ENCODE results near the gene EZH2. TPM values are rescaled to one million over a fixed set of nuclear protein-coding genes. Genes with fewer than 3 reads are reported as not detected.

Gene EZH2
- total RNA-seq, 1 donor from 2014 or later: 105 TPM

DNA sequence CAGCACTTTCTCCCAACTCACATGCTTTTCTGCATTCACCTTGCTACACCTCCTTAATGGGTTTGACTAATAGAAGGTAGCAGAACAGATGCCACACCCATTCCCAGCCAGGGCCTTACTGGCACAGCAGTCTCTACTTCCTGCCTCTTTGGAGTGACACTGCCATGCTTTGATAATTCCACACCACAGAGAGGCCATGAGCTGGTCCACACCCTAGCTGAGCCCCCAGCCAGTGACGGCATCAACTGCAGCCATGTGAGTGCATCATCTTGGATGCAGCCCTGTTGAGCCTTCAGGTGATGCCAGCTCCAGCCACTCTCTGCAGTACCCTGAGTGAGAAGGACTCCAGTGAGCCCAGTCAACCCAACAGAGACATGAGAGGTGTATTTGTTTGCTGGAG, 27.5 kb upstream of the EZH2 start:
- TF ChIP-seq, protein P1, sequence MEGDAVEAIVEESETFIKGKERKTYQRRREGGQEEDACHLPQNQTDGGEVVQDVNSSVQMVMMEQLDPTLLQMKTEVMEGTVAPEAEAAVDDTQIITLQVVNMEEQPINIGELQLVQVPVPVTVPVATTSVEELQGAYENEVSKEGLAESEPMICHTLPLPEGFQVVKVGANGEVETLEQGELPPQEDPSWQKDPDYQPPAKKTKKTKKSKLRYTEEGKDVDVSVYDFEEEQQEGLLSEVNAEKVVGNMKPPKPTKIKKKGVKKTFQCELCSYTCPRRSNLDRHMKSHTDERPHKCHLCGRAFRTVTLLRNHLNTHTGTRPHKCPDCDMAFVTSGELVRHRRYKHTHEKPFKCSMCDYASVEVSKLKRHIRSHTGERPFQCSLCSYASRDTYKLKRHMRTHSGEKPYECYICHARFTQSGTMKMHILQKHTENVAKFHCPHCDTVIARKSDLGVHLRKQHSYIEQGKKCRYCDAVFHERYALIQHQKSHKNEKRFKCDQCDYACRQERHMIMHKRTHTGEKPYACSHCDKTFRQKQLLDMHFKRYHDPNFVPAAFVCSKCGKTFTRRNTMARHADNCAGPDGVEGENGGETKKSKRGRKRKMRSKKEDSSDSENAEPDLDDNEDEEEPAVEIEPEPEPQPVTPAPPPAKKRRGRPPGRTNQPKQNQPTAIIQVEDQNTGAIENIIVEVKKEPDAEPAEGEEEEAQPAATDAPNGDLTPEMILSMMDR (conservative IDR thresholded peaks at IDR 0.05): no peak
- Mint-ChIP-seq H3K4me1 (no peaks in the 10 kb centered on the region), H3K27me3 (ENCODE audit: low read depth) (peaks cover 15% of the 10 kb centered on the region), H3K9me3 (no peaks in the 10 kb centered on the region), H3K4me3 (no peak overlapping the region), H3K36me3 (ENCODE audit: low read depth) (no peaks in the 10 kb centered on the region), H3K27ac (ENCODE audit: unreplicated experiment) (no peak overlapping the region)
- DNase-seq (ENCODE audit: low read depth, low spot score): no peak

DNA sequence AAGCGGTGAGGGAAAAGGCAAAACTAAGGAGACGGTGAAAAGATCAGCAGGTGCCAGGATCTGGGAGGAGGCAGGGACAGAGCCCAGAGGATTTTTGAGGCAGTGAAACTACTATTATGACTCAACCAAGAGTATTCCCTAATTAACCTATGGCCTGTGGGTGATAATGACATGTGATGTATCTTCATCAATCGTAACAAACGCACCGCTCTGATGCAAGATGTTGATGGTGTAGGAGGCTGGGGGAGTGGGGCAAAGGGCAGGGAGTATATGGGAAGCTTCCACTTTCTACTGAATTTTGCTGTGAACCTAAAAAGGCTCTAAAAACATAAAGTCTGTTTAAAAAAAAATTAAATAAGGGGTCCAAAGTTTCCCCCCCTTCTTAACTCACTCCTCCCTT, 25.5 kb upstream of the EZH2 start:
- H3K27ac Mint-ChIP-seq (ENCODE audit: unreplicated experiment): no peak overlapping the region
- H3K36me3 Mint-ChIP-seq (ENCODE audit: low read depth): no peaks in the 10 kb centered on the region
- no peaks in the 10 kb centered on the region for H3K4me1 Mint-ChIP-seq
- DNase-seq (ENCODE audit: low read depth, low spot score): no peak
- TF ChIP-seq, protein P1 (conservative IDR thresholded peaks at IDR 0.05): no peak
- H3K27me3 Mint-ChIP-seq (ENCODE audit: low read depth): peaks cover 15% of the 10 kb centered on the region
- H3K9me3 Mint-ChIP-seq: no peaks in the 10 kb centered on the region
- no peak overlapping the region for H3K4me3 Mint-ChIP-seq

DNA sequence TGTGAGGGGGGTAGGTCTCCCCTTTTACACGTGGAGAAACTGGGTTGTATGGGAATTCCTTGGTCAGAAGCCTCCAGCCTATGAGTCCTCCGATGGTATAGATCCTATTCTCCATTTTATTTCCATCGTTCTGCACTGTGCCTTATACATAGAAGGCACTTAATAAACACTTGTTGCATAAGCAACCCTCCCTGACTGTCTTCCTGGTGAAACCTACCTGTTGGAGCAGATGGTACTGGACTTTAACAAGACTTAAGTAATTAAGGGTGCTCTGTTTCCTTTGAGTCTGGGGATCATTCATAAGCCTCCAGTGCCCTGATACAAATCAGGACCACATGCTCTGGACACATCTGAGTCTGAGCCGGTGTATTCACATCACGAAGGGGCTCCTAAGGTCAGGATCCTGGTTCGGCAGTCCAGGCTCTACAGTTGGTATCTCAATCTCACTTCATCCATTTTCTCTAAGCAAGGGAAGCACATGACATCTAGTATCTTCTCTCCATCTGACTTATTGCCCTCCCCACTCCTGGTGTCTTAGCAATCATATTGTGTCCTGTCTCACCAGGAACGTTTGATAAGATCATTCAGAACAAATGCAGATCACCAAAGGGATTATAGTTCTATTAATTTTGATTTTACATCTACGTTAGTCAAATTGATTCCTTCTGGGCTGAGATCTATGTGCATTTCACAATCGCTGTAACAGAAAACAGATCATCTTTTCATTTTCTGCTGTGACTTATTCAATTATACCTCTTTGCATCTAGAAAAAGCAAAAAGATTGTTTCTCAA, 22.8 kb upstream of the EZH2 start:
- TF ChIP-seq, protein P1 (conservative IDR thresholded peaks at IDR 0.05): no peak
- H3K36me3 Mint-ChIP-seq (ENCODE audit: low read depth): no peaks in the 10 kb centered on the region
- H3K9me3 Mint-ChIP-seq: no peaks in the 10 kb centered on the region
- H3K4me1 Mint-ChIP-seq: no peaks in the 10 kb centered on the region
- peaks cover 15% of the 10 kb centered on the region for H3K27me3 Mint-ChIP-seq (ENCODE audit: low read depth)
- H3K4me3 Mint-ChIP-seq: no peak overlapping the region
- no peak overlapping the region for H3K27ac Mint-ChIP-seq (ENCODE audit: unreplicated experiment)
- DNase-seq (ENCODE audit: low read depth, low spot score): no peak

DNA sequence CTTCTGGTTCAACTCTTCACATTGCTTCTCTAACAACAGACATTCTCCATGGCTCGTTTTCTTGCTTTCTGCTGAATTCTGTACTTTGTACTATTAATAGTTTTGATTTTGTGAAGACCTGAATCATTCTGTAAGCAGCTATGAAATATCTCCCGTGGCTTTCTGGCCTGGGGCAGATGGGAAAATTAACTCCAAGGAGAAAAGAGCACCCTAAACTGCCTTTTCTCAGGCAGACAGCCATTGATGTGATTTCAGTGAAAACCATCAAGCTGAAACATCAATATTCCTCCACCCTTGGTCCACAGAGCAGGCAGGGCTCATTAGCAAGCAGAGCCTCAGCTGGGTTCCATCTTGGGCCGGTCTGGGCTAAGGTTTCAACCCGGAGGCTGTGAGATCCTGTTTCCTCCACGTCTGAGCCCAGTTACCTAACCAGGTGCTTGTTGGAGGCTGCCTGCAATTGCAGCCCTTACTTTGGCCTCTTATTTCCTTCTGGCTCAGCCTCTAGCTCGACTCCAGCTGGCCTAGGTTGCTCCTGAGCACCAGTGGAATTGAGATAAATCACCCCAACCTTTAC, 21.1 kb upstream of the EZH2 start:
- Mint-ChIP-seq H3K9me3 (no peaks in the 10 kb centered on the region), H3K4me3 (no peak overlapping the region), H3K4me1 (no peaks in the 10 kb centered on the region), H3K27me3 (ENCODE audit: low read depth) (peaks cover 15% of the 10 kb centered on the region), H3K36me3 (ENCODE audit: low read depth) (no peaks in the 10 kb centered on the region), H3K27ac (ENCODE audit: unreplicated experiment) (no peak overlapping the region)
- TF ChIP-seq, protein P1 (conservative IDR thresholded peaks at IDR 0.05): no peak
- no peak for DNase-seq (ENCODE audit: low read depth, low spot score)

DNA sequence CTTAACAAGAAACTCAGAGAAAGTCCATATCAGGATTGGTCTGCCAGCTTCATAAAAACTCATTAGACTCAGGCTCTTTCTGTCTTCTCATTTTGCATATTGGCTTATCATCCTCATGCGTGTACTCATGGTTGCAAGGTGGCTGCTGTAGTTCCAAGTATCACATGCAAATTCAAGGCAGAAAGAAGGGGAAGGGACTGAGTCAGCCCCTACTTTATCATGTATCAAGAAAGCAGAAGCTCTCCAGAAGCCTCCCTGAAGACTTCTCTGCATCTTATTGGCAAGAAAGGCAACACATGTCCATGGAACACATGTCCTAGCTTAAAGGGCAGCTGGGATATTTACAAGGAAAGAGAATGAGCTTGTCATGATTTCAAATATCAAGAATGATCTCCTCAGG, 19.4 kb upstream of the EZH2 start:
- TF ChIP-seq, protein P1 (conservative IDR thresholded peaks at IDR 0.05): no peak
- H3K9me3 Mint-ChIP-seq: no peaks in the 10 kb centered on the region
- no peak overlapping the region for H3K27ac Mint-ChIP-seq (ENCODE audit: unreplicated experiment)
- DNase-seq (ENCODE audit: low read depth, low spot score): no peak
- peaks cover 3% of the 10 kb centered on the region for H3K27me3 Mint-ChIP-seq (ENCODE audit: low read depth)
- peaks cover 4% of the 10 kb centered on the region for H3K4me1 Mint-ChIP-seq
- no peak overlapping the region for H3K4me3 Mint-ChIP-seq
- no peaks in the 10 kb centered on the region for H3K36me3 Mint-ChIP-seq (ENCODE audit: low read depth)
